Stromal cell of bone marrow (primary cell): ENCODE measurements around the gene FSTL5.

Experiments used
- DNase-seq: peaks from one replicate; pipeline ENCODE4 v3.0.0-alpha.2; 2012; ENCODE audit warnings: low read depth

FSTL5 gene

DNA sequence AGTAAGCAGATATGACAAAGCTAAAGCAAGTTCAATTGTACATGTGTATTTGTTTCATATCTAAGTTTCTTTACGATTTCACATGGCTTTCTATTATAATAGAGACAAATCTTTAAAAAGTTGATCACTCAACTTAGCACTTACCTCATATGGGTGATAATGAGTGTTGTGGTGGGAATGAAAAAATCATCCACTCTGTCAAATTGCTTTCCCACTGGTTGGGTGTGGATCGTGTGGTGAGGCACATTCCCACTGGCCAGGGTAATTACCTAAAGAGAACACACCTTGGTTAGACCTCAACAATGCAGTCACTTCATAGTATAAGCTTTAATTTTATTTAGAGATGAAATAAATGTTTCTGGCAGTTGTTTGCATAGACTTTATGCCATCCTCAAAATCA lies 708.9 kb downstream of the FSTL5 start:
- DNase-seq: no peak

GRCh38 chr4:161448550-161449180 lies 715.1 kb downstream of the FSTL5 start:
- no peak for DNase-seq

DNA sequence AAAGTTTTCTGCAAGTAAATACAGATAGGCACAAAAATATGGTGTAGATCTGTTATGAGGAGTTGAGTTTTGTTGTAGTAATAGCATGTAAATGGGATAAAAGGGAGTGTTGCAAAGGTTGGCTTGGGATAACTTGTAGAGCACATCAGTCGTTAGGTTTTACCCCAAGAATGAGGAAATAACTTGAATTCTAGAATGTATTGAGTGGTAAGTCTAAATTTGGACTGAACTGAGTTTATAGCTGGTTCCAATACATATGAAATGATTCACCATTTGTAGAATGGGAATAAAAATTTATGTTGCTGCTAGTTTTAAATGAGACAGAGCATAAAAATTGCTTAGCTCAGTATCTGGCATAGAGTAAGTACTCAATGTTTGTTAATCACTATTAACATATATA lies 719.2 kb downstream of the FSTL5 start:
- no peak for DNase-seq

DNA sequence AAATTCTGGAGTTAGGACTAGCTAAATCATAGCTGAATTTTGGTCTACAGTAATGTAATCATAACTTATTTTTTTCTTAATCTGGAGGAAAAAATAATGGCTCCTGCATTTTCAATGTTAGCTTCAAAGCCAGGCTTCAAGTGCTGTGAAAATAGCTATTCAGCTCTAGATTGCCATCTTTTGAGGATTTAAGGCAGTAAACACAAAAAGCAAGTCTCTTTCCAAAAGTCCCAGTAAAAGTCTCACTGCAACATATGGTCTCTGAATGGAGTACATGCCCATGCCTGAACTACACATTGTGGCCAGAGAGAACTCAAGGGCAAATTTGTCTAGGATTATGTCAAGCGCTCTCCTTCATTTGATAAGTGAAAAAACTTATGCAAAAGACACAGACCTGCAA lies 720.9 kb downstream of the FSTL5 start:
- no peak for DNase-seq

GRCh38 chr4:161438096-161438495 lies 725.7 kb downstream of the FSTL5 start:
- no peak for DNase-seq

DNA sequence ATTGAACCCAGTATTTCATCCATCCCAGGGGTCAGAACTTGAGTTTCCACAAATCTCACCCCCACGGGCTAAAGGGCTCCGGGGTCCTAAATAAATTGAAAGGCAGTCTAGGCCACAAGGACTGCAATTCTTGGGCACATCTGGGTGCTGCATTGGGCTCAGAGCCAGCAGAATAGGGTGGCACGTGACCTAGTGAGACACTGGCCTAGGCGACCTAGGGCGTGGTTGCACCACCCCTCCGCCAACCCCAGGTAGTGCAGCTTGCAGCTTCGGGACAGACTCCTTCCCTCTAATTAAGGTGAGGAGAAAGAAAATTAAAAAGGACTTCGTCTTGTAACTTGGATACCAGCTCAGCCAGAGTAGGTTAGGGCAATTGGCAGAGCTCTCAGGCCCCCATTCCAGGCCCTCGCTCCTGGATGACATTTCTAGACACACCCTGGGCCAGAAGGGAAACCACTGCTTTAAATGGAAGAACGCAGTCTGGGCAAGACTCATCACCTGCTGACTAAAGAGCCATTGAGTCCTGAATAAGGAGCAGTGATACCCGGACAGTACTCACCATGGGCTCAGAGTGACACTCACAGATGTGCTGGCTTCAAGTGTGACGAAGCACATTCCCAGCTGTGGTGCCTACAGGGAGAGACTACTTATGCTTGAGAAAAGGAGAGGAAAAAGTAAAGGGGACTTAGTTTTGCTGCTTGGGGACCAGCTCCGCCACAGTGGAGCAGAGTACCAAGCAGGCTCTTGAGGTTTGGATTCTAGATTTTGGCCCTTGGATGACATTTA lies 735.4 kb downstream of the FSTL5 start:
- no peak for DNase-seq

- no peak for DNase-seq
These were observed 744.0 kb downstream of the FSTL5 start for GRCh38 chr4:161419822-161420221.

- DNase-seq: no peak
These were observed 751.9 kb downstream of the FSTL5 start for GRCh38 chr4:161411901-161412300.

GRCh38 chr4:161404346-161405110 lies 759.3 kb downstream of the FSTL5 start:
- no peak for DNase-seq

DNA sequence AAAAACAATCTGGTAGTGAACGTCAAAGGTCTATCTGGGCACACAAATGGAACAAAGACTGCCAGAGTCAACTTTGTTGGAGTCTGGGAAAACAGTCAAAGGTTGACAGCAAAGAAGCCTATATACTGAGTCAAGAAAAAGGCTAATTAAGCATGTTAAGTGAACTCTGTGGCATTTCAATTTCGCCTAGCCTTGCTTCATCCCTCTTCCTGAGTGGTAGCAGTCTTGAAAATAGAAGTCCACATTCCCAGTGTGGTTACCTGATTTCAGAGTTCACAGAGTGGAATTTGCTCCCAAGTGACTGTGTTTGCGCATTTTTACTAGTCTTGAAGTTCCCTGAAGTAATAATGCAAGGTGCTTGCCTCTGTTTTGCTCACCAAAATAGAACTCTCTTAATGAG lies 760.0 kb downstream of the FSTL5 start:
- no peak for DNase-seq

GRCh38 chr4:161393602-161394001 lies 770.2 kb downstream of the FSTL5 start:
- DNase-seq: no peak

GRCh38 chr4:161382655-161383054 lies 781.1 kb downstream of the FSTL5 start:
- DNase-seq: no peak

GRCh38 chr4:161376275-161376674 lies 787.5 kb downstream of the FSTL5 start:
- DNase-seq: no peak

GRCh38 chr4:161364681-161365080 lies 799.1 kb downstream of the FSTL5 start:
- no peak for DNase-seq

- DNase-seq: no peak
These were observed 802.8 kb downstream of the FSTL5 start for GRCh38 chr4:161360982-161361381.

DNA sequence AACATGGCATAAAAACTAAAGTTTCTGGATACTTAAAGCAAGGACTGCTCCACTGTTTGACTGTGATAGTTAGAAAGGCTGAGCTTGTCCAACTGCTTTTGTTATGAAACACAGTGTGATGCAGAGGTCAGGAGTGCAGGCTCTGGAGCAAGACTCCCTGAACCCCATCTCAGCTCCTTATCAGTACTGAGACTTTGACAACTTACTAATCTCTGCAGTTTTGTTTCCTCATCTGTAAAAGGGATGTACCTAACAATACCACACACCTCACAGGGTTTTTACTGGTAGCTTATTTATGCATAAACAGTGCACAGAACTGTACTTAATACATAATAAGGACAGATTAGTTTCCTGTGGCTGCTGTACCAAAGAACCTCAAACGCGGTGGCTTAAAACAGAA lies 804.3 kb downstream of the FSTL5 start:
- no peak for DNase-seq

DNA sequence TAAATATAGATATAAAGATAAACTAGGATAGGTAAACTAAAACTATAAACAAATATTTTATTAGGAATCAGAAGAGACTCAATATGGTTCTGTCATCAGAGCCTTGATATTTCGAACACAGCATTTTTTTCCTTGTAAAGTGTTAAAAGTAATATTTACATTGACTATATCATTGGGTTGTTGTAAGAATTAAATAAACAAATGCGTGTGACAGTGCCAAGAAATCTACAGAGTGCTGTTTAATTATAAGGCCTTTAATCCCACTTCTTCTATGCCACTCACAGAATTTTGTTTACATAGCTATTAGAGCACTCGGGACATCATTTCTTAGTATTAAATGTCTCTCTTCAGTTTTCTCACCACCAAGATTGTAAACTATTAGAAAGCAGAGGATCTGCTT lies 807.4 kb downstream of the FSTL5 start:
- no peak for DNase-seq

DNA sequence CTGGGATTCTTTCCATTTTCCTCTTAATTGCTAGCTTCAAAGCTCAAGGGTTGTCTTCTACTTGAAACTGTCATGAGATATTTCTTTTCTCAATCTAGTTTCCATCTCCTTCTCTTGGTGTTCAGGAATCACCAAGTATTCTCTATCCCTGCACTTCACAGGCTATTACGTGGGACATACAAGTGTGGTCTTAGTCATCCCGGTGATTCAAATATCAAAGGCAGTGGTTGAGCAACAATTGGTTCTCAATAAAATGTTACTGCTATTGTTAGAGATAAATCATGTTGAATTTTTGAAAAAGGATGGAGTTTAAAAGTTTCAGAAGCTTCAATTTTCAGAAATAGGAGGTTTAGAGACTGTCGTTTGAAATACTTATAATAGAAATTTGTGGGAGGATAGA lies 812.9 kb downstream of the FSTL5 start:
- no peak for DNase-seq

DNA sequence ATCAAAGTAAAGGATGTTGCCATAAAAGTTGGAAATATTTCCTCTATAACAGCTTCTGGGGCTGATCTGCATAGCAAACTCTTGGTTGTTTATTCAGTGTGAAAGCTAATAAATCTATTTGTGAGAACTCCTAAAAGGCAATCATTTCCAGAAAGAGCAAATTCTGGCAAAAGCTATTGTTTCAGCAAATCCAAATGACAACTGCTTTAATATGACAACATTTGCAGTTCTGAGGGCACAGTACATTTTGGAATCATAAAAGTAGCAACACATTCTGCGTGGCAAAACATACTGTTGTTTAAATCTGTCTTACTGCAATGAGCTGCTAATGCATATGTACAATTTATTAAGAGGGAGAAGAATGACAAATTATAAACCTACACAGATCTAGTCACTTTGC lies 818.1 kb downstream of the FSTL5 start:
- DNase-seq: no peak

GRCh38 chr4:161343569-161343950 lies 820.2 kb downstream of the FSTL5 start:
- DNase-seq: no peak

DNA sequence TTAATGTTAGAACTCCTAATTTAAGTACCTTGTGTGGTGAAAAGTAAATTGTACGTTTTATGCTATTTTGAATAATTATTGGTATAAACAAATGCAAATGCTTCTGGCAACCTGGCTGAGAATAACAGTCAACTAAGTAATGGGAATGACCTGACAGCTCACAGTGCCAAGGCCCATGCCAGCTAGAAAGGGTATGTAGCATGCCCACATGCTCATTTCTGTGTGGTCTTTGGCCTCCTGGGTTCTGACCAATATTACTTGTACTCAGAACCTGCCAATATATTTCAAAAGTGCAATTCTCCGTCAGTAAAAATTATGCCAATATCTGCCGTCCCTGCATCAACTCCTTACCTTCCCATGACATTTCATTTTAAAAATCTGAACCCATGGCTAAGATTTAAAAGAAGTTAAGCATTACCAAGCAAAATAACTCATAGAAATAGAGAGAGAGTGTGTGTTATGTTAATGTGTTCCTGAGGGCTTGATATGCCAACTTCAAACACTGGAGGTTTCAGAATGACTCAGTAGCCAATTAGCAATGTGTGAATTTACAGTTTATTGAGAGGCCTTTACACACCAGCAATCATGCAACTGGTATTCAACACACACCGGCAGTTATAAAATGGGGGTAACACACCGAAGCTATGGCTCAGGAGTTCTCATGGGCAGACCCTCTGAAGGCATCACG lies 820.8 kb downstream of the FSTL5 start:
- DNase-seq: no peak

GRCh38 chr4:161336621-161337020 lies 827.2 kb downstream of the FSTL5 start:
- no peak for DNase-seq
